ENCODE results near the gene IGFBP2.

Gene IGFBP2

DNA sequence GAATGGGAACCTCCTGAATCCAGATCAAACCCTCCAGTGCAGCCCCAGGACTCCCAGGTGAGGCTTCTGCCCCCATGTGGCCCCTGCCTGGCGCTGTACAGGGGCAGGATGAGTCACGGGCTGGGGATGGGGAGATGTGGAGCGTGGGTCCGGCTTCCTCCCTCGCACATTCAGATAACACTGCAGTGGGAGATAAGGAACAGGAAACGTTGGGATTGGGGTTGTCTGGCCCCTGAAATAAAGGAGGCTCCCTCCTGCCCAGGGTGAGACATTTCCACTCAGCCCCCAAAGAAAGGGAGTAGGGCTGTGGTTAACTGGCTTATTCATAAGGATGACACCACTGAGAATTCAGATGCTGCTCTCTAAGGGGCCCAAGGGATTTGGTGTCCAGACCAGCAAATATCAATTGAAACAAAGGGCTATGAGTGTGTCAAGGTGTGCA is 31.4 kb downstream of the IGFBP2 start:
- no peak for DNase-seq

GRCh38 chr2:216665242-216665641 is 32.0 kb downstream of the IGFBP2 start:
- no peak for DNase-seq

DNA sequence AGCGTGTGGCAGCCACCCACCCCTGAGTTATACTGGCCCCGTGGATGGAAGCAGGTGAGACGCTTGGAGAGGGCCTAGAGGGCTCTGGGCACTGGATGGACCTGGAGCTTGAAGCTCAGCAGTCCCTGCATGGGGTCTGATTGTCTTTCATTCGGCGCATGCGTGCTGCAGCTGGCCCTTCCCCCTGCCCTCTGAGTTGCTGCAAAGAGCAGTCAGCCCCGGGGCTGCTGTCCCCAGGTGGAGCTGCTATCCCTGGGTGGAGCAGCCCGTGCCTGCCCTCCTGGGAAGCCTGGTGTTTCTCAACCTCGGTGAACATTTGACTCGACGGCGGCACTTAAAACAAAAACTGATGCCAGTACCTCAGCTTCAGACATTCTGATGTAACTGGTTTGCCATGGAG is 32.5 kb downstream of the IGFBP2 start:
- DNase-seq = no peak

GRCh38 chr2:216666461-216667233 is 33.4 kb downstream of the IGFBP2 start:
- DNase-seq = peak; percentile 55

DNA sequence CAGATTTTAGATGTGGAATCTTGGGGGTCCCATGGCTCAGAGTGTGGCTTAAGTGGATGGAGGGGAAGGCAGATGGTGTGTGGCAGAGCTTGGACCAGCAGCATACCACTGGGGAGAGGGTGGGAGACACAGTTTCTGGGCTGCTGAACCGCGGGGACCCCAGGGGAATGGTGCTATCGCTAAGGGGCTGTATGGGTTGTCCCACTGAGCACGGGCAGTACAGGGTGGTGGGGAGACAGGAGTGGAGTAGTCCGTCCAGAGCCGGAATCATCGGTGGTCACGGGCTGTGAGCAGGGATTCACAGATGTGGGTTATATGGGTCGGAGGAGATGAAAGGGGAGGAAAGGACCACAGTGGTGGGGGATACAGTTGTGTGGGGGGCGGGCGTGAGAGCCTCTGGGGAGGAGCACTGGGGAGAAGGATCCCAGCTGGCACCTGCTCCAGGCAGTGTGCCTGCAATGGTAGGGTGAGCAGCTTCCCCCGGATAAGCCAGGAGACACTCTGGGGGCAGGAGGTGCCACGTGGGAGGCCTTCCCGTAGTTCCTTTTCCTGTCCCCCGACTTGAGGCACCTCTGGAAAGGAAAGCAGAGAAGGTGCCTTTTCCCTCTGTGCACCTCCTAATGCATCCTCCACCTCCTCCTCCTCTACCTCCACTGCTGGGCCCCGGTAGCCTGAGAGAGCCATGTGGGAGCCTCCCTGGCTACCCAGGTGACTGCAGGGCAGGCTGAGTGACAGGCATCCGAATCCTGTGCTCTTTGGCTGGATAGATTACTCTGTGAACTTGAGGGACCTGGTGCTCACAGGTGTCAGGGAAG is 37.3 kb downstream of the IGFBP2 start:
- DNase-seq = no peak

DNA sequence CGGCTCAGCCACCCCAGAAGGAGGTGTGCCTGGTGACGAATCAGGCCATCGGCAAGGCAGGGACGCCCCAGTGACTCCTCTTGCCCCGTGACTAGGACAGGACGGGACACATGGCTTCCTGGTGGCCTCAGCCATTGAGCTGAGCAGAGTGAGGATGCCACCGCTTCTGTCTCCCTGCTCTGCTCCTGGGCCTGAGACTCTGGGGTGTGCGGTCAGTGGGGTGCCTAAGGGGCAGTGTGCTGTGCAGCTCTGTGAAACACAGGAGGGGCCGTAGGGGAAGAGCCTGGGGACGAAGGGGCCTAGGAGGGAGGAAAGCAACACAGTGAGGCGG is 37.8 kb downstream of the IGFBP2 start:
- no peak for DNase-seq

DNA sequence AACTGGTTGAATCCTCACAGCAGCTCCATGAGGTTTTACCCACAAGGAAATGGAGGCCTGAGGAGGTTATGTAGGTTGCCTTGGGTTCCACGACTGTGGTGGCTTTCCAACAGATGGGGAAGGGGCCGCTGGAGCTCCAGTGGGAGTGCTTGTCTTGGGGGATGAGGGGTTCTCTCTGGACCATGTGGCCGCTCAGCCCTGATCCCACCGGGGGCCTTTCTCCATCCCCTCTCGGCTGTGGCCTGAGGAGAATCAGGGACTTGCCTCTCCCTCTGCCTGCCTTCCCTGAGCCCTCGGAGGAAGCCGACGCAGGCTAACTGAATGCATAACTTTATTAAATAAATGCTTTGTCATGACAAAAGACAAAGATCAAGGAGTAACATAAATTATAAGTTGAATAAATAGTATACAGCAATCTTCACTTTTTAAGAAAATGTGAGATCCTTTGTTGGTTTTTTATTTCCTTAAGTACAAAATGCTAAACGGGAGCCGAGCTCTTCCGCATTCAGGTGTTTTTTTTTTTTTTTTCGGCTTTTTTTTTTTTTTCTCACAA is 38.6 kb downstream of the IGFBP2 start:
- no peak for DNase-seq

GRCh38 chr2:216672466-216672865 is 39.2 kb downstream of the IGFBP2 start:
- no peak for DNase-seq

DNA sequence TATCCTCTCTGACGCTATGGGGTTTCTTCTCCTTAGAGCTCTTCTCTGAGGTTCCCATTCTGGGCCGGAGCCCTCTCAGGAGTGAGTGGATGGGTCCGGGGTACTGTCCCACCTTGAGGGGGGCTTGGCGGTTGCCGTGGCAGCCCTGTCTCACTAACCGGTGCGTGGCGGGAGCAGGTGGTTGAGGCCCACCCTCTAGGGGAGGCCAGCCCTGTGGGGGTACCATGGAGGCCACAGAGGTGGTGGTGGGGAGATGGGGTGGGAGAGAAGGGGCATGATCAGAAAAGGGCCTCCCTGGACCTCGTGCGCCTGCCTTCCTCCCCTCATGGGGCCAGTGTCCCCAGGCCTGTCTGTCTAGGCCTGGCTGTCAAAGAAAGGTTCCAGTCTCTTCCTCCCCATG is 39.8 kb downstream of the IGFBP2 start:
- no peak for DNase-seq

DNA sequence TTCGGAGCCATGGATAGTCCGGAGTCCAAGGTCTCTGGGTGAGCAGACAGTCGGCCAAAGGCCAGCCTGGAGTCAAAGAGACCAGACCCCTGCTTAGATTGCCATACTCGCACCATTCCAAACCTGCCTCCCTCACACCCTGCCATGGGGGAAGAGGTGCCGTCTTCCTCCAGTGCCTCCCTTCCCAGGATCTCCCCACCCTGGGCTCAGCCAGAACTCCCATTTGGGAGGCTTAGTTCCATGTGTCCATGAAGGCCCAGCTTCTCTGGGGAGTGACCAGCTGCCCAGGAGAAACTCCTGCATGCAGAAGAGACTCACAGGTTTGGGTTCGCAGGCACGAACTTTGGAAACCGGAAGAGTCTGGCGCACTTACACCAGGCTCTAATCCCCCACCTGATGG is 40.4 kb downstream of the IGFBP2 start:
- no peak for DNase-seq

DNA sequence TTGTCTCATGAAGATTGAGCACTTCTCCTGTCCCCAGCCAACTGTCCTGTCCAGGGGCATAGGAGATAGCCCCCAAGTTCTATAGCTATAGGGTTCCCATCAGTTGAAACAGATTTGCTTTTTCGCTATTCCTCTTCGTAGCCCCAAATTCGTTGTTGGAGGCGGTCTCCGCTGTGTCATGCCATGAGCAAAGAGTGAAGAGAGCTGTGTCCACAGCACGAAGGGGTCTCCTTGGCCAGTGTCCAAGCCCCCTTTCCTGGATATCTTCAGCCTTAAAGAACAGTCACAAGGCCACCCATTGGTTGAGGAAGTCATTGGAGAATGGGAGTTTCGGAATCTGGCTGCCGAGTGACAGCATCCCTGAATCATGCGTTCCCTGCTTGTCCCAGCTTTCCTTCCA is 41.2 kb downstream of the IGFBP2 start:
- DNase-seq = no peak

DNA sequence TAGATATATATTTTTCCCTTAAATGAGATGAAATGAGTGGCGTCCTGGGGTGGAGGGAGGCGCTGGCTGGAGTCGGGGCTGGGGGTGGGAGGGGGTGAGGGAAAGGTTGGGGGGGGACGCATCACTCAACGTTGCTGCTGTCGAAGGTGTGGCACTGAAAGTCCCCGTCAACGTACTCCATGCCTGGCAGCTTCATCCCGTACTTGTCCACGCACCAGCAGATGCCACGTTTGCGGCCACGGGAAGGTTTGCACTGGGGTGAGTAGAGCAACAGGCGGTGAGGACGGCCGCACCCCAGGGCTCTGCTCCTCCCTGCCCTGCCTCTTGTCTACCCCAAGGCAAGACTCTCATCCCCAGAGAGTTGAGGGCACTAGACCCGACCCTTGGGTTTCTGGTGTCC is 43.4 kb downstream of the IGFBP2 start:
- no peak for DNase-seq

DNA sequence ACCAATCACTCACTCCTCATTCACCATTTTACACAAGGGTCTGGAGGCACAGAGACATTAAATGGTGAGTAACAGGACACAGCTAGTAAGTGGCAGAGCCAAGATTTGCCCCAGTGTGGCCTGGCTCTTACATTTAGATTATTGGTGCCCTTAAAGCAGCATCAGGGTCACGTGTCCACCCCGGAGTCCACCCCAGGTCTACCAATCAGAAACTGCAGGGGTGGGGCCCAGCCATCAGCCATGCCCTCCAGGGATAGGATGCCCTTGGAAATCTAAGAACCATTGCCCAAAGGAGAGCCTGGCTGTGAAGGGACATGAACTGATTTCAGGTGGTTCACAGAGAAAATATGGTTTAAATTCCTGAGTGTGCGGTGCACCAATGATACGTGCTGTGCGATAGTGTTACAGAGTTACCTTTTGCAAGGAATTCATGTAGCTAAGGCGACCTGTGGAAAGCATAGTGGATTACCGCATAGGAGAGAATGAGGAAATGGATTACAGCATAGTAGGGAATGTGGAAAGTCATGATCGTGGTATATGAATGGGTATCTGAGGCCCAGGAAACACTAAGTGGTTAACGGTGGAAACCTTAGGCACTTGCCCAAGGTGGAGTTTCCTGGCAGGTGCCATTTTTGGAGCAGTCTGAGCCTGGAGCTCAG is 44.3 kb downstream of the IGFBP2 start:
- no peak for DNase-seq

GRCh38 chr2:216678098-216678465 is 44.9 kb downstream of the IGFBP2 start:
- no peak for DNase-seq

DNA sequence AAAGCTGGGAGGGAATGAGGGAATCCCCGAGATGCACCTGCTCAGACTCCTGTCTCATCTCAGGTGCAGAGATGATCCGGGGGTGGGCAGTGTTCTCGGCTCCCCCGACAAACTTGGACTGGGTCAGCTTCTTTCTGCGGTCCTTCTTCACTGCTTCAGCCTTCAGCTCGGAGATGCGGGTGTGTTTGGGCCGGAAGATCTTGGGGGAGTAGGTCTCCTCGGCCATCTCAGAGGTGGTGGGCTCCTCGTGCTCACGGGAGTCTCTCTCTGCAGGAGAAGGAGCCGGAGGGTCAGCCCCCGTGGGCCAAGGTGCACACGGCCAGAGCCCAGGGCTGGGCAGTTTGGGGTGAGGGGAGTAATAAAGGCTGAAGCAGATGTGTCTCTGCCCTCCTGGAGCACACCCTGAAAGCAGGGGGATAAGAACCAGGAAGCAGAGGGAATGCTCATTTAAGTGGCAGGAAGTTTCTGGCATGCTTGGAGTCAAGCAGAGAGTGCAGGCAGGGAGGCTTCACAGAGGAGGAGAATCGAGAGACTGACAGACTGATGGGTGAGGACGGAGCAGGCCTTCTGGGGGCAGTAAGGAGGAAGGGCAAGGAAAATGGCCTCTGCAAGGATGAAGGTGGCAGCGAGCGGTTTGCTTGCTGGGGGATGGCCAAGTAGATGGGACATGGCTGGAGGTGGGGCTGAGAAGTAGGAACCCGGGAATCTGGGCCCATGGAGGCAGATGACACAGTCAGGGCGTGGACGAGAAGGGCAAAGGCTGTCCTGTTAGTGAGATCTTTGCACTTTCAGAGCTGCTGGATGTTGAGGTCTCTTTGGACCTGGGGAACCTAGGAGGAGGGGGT is 45.8 kb downstream of the IGFBP2 start:
- DNase-seq = no peak

GRCh38 chr2:216679658-216680024 is 46.4 kb downstream of the IGFBP2 start:
- DNase-seq = no peak

DNA sequence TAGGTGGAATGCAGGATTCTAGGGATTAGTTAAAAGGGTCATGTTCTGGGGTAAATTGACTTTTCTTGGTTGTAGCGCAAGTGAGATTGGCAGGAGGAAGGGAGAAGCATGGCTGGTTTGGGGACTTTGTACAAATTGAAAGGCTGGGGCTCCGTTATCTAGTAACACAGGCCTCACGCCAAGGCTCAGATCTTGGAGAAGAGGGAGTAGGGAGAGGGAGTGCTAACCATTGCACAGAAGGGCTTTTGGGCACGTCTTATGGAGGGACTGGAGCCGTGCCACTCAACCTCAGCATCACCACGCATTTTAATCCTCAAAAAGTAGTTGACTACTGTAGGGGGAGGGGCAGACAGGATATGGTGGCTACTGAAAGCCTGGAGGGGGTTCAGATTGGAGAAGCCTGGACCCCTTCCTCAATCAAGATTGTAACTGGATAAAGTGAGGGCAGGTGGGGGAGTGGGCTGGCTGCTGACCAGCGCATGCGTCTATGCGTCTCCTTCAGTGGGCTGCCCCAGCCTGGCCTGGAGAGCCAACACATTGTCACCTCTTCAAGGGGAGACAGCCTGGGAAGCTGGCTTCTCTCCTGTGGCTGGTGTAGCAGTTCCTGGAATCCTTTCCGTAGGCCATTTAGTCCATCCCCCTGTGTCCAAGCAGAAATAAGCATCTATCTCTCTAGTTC is 47.9 kb downstream of the IGFBP2 start:
- DNase-seq = no peak

DNA sequence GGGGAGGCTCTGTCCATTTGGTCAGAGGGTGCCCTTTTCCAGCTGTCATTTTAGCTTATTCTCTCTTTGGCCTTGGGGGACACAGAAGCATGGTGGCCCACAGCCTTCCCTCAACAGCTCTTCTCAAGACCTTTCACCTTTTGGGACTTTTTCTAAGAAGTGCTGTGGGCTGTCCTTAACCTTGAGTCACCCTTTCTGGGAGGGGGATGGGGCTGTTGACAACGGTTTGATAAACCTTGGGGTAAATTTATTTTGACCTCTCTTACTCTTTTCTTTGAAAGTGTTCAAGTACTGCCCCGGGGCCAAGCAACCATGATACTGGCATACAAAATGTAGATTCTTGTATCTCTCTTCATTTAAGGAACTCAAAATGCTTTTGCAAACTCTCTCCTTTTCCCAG is 48.5 kb downstream of the IGFBP2 start:
- no peak for DNase-seq

DNA sequence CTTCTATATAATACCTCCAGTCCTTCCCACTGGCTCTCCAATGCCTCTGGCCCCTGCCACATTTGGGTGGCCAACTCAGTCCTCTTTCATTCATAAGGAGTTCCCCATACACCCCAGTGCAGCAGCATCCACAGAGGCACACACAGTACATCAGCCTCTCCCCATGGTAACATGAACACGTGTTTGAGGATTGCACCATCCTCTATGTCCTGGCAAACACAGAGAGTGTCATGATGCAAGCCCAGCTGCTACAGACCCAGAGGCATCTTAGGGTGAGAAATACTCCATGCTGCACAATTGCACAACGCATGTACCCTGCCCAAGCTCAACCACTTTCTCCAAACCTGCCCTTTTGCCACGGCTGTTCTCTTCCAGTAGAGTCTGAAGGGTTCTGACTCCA is 50.6 kb downstream of the IGFBP2 start:
- no peak for DNase-seq

- no peak for DNase-seq
These were observed 52.2 kb downstream of the IGFBP2 start for GRCh38 chr2:216685327-216685875.

GRCh38 chr2:216687111-216687510 is 53.9 kb downstream of the IGFBP2 start:
- no peak for DNase-seq

GRCh38 chr2:216687646-216688045 is 54.4 kb downstream of the IGFBP2 start:
- no peak for DNase-seq
